HG03135 (cell line): ENCODE results near the gene HEG1.

Source experiments
- ATAC-seq: cut with Tn5 transposase; IDR thresholded peaks from one replicate; pipeline ENCODE4 v1.9.1; 2021; ENCODE audit warnings: mild to moderate bottlenecking, moderate library complexity; ENCODE audit not compliant: unreplicated experiment

Gene HEG1

DNA sequence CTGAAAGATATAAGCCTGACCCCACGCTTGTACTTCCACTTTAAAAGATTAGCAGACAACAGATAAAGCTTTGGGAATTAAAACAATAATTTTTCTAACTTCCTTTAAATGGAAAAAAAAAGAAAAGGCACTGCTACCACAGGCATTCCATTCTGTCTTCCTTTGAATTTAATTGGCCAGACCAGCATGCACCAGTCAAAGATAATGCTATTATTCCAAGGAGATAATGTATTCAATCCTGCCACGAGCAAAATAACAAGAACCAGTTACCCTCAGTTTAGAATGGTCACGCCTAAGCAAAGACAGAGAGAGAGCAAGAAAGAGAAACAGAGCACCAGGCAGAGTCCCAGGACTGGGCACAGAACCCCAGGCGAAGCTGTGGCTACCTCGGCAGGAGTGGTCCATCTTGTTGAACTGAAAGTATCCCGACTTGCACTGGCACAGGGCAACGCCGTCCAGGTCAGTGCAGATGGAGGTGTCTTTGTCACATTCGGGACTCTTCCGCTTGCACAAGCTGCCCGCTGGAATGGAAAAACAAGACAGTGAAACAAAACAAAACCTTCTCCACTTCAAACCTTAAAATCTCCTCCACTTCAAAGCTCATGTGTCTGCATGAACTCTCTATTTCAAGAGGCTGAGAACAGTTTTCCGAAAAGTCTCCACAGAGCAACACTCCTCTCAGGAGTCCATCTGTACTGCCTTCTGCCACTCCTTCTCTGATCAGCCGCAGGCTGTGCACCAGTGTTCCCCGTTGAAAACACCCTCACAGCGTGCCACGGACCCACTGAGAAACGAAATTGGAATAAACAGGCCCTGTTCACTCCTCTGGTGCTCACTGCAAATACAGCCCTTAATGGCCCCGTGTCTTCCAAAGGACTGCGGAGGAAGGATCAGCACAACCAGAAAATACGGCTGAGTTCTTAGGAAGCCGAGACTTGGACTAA, 58.2 kb downstream of the HEG1 start:
- no peak for ATAC-seq

DNA sequence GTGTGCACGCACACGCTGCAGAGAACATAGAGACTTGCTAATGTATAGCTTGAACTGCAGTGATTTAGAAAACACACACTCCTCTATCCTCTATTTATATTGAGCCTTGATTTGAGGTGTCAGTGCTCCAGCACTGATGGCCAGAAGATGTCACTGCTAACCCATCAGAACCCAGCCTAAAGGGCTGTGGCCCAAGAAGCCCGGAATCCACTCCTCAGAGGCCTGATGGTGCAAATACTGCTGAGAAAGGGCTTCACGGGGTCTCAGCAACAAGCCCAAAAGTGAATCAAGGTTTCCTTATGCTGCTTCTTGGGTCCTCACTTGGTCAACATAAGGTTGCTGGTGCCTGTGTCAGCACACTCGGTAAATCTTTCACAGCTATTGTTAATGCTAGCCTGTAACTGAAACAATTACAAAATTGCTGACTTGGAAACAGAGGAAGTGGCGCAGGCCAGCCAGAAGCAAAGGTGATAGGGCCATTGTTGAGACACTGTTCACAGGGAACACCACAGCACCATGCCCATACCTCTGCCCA, 60.3 kb downstream of the HEG1 start:
- no peak for ATAC-seq

DNA sequence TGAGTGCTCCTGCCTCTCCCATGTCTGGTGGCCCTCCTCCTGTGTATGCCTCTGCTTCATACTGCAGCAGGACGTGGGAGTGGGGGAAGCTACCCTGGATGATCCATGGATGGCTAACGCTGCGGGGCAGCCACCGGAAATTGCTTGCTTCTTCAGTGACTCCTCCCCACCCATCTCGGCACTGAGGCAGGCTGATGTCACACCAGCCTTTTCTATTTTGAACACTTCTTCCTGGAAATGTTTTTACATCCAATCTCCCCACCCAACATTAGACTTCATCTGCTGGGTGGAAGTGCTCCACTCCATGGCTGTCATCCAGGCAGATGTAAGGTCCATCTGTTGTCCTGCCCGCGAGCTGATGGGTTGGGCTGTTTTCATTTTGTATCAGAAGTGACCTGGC, 62.3 kb downstream of the HEG1 start:
- no peak for ATAC-seq

GRCh38 chr3:124992041-124992440, 63.8 kb downstream of the HEG1 start:
- ATAC-seq: no peak

DNA sequence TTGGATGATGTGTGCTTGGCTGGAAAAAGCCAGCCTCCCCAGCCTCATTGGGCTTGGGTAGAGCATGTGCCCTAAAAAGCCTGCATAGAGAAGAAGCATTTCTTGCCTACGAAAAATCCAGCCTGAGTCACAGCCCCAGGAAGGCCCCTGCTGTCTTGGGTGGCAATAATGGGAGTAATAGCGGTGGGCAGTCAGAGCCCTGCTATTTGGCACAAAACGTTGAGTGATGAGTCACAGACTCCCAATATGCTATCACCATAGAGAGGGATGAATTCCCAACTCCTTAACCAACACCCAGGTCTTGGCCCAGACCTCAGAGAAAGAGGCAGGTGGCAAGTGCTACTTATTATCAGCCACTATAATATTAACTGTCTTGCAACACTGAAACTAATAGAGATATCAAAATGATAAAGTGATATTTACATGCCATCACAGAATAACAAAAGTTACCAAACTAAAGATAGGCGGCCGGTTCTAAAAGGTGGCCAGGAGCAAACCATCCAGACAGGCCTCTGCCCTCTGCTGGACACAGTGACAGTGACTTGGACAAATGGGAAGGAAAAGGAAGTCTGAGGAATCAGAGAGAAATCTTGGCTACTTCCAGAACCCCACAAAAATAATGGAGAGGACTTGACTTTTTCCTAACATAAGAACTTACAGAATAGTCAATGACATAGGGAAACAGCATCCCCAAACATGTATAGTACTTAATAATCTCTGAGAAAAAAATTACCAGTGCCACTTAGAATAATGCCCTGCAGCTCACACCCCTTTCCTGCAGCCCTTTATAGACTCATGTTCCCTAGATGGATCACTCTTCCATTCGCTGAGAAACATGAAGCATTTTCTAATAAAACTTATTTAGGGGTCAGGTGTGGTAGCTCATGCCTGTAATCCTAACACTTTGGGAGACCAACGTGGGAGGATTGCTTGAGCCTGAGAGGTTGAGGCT, 69.3 kb downstream of the HEG1 start:
- ATAC-seq: no peak

GRCh38 chr3:124985349-124985748, 70.4 kb downstream of the HEG1 start:
- ATAC-seq: no peak

DNA sequence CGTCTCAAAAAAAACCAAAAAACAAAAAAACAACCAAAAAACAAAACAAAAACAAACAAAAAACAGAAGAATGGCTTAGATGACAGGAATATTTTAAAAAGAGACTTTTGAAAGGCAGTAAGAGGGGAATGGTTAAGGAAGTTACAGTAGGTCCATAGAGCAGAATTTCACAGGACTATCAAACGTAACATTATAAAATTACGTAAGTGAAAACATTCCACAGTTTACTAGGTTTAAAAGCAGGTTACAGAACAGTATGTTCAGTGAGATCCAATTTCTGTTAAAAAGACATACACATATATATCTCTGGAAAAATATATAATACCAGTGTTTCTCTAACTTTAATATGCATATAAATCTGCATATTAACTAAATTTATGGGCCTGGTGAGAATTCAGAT, 71.0 kb downstream of the HEG1 start:
- no peak for ATAC-seq

DNA sequence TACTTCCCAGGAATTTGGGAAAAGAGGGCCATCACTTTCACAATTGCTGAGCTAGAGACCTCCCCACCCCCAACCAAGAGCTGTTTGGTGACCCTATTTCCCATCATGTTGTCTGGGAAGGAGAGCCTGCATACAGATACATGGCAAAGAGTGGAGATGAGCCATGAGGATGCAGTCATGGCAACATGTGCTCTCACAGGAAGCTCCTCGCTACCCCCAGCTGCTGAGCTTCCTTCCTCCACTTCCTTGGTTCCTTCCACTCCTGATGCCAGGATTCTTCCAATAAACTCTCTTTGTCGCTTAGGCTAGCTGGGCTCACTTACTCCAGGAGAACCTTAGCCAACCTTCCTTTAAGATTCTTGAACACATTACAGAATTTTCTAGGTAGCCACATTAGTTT, 72.9 kb downstream of the HEG1 start:
- no peak for ATAC-seq

GRCh38 chr3:124981472-124981871, 74.3 kb downstream of the HEG1 start:
- no peak for ATAC-seq

DNA sequence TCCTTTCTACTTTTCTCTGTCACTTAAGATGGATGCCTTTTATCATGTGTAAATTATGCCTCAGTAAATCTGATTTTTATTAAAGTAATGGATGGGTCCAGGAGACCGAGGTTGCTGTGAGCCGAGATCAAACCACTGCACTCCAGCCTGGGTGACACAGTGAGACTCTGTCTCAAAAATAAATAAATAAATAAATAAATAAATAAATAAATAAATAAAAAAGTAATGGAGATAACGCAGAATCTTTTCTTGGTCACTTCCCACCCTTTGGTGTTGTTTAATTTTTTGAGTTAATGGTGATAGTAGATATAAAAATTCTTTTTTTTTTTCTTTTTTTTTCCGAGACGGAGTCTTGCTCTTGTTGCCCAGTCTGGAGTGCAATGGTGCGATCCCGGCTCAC, 77.2 kb downstream of the HEG1 start:
- no peak for ATAC-seq

- no peak for ATAC-seq
Measured at GRCh38 chr3:124976383-124976782, 79.4 kb downstream of the HEG1 start.

GRCh38 chr3:124974691-124975090, 81.1 kb downstream of the HEG1 start:
- no peak for ATAC-seq

- no peak for ATAC-seq
Measured at GRCh38 chr3:124973290-124973689, 82.5 kb downstream of the HEG1 start.

DNA sequence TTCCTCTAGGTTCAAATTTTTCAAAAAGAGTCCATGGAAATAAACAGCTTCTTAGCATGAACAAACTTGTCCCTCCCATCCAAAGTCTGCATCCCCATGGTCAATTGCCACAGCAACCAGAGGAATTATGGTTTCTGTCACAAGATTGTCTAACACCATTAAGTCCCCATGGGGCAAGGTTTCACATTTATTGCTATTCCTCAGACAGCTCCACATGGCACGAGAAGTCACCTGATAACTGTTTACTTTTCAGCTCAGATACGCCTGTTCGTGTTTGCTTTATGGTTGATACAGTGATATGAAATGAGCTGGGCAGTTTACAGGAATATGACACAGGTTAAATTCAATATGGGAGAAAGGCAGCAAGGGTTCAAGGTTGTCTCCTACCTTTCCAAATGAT, 83.3 kb downstream of the HEG1 start:
- no peak for ATAC-seq

- no peak for ATAC-seq
Measured at GRCh38 chr3:124969963-124970722, 85.7 kb downstream of the HEG1 start.

DNA sequence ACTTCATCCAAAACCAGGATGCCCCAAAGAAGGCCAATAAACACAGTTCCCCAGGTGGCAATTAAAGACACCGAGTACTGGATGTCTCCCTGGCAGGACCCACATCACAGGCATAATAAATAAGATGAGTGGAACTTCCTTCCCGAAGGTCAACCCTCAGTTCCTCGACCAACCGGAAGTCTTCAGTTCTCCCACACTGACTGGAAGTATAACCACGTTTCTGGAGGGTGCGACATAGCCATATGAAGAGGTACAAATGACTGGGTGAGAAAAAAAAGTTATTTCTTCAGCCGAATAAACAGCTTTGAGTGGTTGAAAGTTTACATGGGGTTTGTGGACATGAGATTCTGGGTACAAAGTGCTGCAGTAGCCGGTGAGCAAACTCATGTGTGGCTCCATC, 86.6 kb downstream of the HEG1 start:
- no peak for ATAC-seq

DNA sequence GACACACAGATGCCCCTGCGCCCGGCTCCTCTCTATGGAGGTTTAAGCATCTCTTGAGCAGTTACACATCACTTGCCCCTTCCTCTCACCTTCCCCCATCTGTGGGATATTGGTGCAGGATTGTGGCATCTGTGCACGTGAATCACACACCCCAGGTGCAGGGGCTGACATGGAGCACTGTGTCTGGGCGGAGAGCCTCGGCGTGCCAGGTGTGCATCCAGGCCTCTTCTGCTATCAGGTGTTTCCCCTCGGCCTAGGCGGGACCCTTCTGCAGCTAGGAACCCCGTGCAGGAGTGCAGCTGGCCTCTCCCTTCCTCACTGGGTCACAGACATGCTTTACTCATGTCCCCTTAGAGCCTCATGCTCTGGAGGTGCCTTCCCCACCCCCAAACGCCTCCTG, 87.8 kb downstream of the HEG1 start:
- ATAC-seq: no peak

GRCh38 chr3:124966521-124967445, 89.0 kb downstream of the HEG1 start:
- no peak for ATAC-seq

DNA sequence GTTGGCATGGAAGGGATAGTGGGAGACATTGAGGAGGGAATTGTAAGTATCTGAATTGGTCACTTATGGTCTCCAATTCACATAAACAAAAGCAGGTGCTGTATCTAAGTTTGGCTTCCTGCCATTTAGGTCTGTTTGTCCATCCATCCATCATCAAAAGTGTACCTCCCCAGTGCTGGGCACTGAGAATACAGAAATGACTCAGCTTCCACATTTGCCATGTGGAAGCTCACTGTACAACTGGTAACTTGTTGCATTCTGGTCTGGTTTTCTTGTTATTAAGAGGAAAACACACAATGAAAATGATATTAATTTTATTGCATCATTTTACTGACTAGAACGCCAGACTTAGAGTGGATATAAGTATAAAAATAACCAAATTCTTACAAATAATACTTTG, 90.4 kb downstream of the HEG1 start:
- no peak for ATAC-seq

DNA sequence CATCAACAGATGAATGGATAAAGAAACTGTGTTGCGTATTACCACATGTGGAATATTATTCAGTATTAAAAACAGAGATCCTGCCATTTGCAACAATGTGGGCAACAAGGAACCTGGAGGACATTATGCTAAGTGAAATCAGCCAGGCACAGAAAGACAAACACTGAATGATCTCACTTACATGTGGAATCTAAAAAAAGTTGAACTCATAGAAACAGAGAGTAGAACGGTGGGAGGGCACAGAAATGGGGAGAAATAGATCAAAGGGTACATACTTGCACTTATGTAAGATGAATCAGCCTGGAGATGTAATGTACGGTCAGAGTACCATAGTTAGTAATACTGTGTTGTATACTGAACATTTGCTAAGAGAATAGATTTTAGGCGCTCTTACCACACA, 91.4 kb downstream of the HEG1 start:
- ATAC-seq: no peak
